Measurements from ENCODE around the gene DYRK3.

The DYRK3 gene

DNA sequence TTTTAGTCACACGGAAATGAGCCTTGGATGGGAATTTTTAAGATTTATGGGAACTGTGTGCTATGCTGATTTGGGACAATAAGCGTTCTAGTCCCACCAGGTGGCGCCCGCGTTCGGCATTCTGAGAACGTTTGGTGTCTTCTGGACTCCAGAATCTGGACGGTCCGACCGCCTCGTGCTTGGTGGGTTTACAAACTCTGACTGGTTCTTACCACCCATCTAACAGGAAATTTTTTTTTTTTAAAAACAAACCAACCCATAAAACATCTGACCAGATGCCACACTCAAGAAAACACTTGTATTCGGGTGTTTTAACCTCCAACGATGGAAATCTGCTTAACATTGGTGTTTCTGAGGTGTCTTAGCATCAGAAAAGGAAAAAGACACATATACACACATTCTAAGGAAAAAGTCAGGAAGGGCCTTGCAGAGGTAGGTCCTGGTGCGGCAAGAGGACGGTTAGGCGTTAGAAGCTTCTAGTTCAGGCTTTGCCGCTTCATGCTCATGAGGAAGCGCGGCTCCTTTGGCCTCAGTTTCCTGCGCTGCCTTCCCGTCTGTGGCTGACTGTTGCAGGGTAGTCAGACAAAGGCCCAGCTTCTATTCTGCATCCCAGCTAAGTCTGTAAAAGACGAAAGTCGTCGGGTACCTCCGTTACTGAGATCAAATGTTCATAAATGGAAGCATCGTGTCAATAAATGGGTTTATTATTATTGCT lies 814 bp upstream of the DYRK3 start:
- H4K20me1 ChIP-seq (ENCODE audit: low read depth, low read length): no peaks in the 10 kb centered on the region
- no peaks in the 10 kb centered on the region for H3K36me3 ChIP-seq (ENCODE audit: low read length)
- H3K27ac ChIP-seq (ENCODE audit: low read depth, low read length): peak overlapping the region; percentile 20
- peak overlapping the region; percentile 79 for H3K4me2 ChIP-seq (ENCODE audit: low read depth, low read length, poor library complexity, severe bottlenecking)
- H3K9me2 ChIP-seq (replicated peaks; ENCODE audit: insufficient read depth, low read length): no peaks in the 10 kb centered on the region
- H2AFZ ChIP-seq (ENCODE audit: low read depth, low read length, severe bottlenecking): peak overlapping the region; percentile 90
- TF ChIP-seq EZH2phosphoT487 (conservative IDR thresholded peaks at IDR 0.05; ENCODE audit: low read length): no peak
- peak; percentile 93 for TF ChIP-seq CTCF (IDR thresholded peaks at IDR 0.05; ENCODE audit: insufficient read depth, low read length, poor library complexity, severe bottlenecking)
- no peaks in the 10 kb centered on the region for H3K27me3 ChIP-seq (ENCODE audit: low read length)
- H3K79me2 ChIP-seq (ENCODE audit: insufficient read depth, low read length): no peaks in the 10 kb centered on the region
- peak overlapping the region; percentile 57 for H3K9ac ChIP-seq (ENCODE audit: low read length)
- peak overlapping the region; percentile 59 for H3K4me3 ChIP-seq (ENCODE audit: insufficient read depth, low read length, poor library complexity, severe bottlenecking)
- peaks cover 28% of the 10 kb centered on the region for H3F3A ChIP-seq (ENCODE audit: insufficient read depth)
- H3K9me3 ChIP-seq (ENCODE audit: insufficient read depth, low read length): no peaks in the 10 kb centered on the region

GRCh38 chr1:206635978-206636345 lies 626 bp downstream of the DYRK3 start:
- H2AFZ ChIP-seq (ENCODE audit: low read depth, low read length, severe bottlenecking): peak overlapping the region; percentile 90
- peaks cover 28% of the 10 kb centered on the region for H3F3A ChIP-seq (ENCODE audit: insufficient read depth)
- H3K9me3 ChIP-seq (ENCODE audit: insufficient read depth, low read length): no peaks in the 10 kb centered on the region
- H3K27ac ChIP-seq (ENCODE audit: low read depth, low read length): no peak overlapping the region
- H3K27me3 ChIP-seq (ENCODE audit: low read length): no peaks in the 10 kb centered on the region
- no peaks in the 10 kb centered on the region for H3K79me2 ChIP-seq (ENCODE audit: insufficient read depth, low read length)
- peak overlapping the region; percentile 59 for H3K4me3 ChIP-seq (ENCODE audit: insufficient read depth, low read length, poor library complexity, severe bottlenecking)
- peak overlapping the region; percentile 57 for H3K9ac ChIP-seq (ENCODE audit: low read length)
- TF ChIP-seq CTCF (IDR thresholded peaks at IDR 0.05; ENCODE audit: insufficient read depth, low read length, poor library complexity, severe bottlenecking): no peak
- no peak for TF ChIP-seq EZH2phosphoT487 (conservative IDR thresholded peaks at IDR 0.05; ENCODE audit: low read length)
- H3K36me3 ChIP-seq (ENCODE audit: low read length): no peaks in the 10 kb centered on the region
- peak overlapping the region; percentile 79 for H3K4me2 ChIP-seq (ENCODE audit: low read depth, low read length, poor library complexity, severe bottlenecking)
- H3K9me2 ChIP-seq (replicated peaks; ENCODE audit: insufficient read depth, low read length): no peaks in the 10 kb centered on the region
- H4K20me1 ChIP-seq (ENCODE audit: low read depth, low read length): no peaks in the 10 kb centered on the region

DNA sequence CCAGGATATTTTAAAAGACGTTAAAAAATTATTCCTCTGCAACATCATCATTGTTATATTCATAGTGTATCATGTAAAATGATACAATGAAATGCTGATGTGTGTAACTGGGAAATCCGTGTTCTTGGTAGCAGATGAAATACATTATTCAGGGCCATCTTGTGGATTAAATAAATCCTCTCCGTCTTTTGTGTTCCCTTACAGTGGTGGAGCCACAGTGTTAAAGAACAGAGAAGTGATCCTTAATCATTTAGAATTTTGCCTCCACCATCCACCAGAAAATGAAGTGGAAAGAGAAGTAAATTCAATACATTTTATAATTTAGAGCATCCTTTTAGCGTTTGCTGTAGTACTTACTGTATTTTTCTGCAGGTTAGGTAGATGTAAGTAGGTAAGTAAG lies 1.3 kb downstream of the DYRK3 start:
- no peak for TF ChIP-seq CTCF (IDR thresholded peaks at IDR 0.05; ENCODE audit: insufficient read depth, low read length, poor library complexity, severe bottlenecking)
- no peak for TF ChIP-seq EZH2phosphoT487 (conservative IDR thresholded peaks at IDR 0.05; ENCODE audit: low read length)
- Histone ChIP-seq H3F3A (ENCODE audit: insufficient read depth) (peaks cover 28% of the 10 kb centered on the region), H2AFZ (ENCODE audit: low read depth, low read length, severe bottlenecking) (no peak overlapping the region), H3K9ac (ENCODE audit: low read length) (no peak overlapping the region), H3K9me2 (replicated peaks; ENCODE audit: insufficient read depth, low read length) (no peaks in the 10 kb centered on the region), H3K79me2 (ENCODE audit: insufficient read depth, low read length) (no peaks in the 10 kb centered on the region), H4K20me1 (ENCODE audit: low read depth, low read length) (no peaks in the 10 kb centered on the region), H3K27ac (ENCODE audit: low read depth, low read length) (no peak overlapping the region), H3K36me3 (ENCODE audit: low read length) (no peaks in the 10 kb centered on the region), H3K27me3 (ENCODE audit: low read length) (no peaks in the 10 kb centered on the region), H3K9me3 (ENCODE audit: insufficient read depth, low read length) (no peaks in the 10 kb centered on the region), H3K4me2 (ENCODE audit: low read depth, low read length, poor library complexity, severe bottlenecking) (no peak overlapping the region), H3K4me3 (ENCODE audit: insufficient read depth, low read length, poor library complexity, severe bottlenecking) (no peak overlapping the region)
